H9 (cell line): ENCODE data around the gene RPS17. TPM values are rescaled to one million over a fixed set of nuclear protein-coding genes. Genes with fewer than 3 reads are reported as not detected.

Source experiments
- DNase-seq: peaks from one replicate; pipeline ENCODE4 v3.0.0-alpha.2; 2017
- H2AFZ ChIP-seq: one replicate; pipeline ENCODE4 v1.6.1; 2013; ENCODE audit warnings: mild to moderate bottlenecking, low read length, control low read depth, moderate library complexity
- H2AK5ac ChIP-seq: 2 replicates; pipeline ENCODE4 v1.6.1; 2013; ENCODE audit warnings: low read length, control low read depth, mixed read lengths; ENCODE audit not compliant: insufficient read length
- H2BK120ac ChIP-seq: one replicate; pipeline ENCODE4 v1.6.1; 2013; ENCODE audit warnings: low read depth, mild to moderate bottlenecking, low read length, control low read depth, inconsistent platforms; ENCODE audit not compliant: poor library complexity, severe bottlenecking
- H2BK12ac ChIP-seq: 2 replicates; pipeline ENCODE4 v1.6.1; 2013; ENCODE audit warnings: low read length, control low read depth, mixed read lengths, low read depth; ENCODE audit not compliant: insufficient read length
- H2BK15ac ChIP-seq: 2 replicates; pipeline ENCODE4 v1.6.1; 2013; ENCODE audit warnings: low read depth, low read length, control low read depth
- H2BK20ac ChIP-seq: one replicate; pipeline ENCODE4 v1.6.1; 2013; ENCODE audit warnings: low read depth, mild to moderate bottlenecking, low read length, control low read depth, inconsistent platforms; ENCODE audit not compliant: poor library complexity, severe bottlenecking
- H2BK5ac ChIP-seq: 2 replicates; pipeline ENCODE4 v1.6.1; 2013; ENCODE audit warnings: low read length, control low read depth, mixed read lengths; ENCODE audit not compliant: insufficient read length
- H3K14ac ChIP-seq: 2 replicates; pipeline ENCODE4 v1.6.1; 2013; ENCODE audit warnings: low read length, control low read depth; ENCODE audit not compliant: insufficient read depth
- H3K18ac ChIP-seq: 2 replicates; pipeline ENCODE4 v1.6.1; 2013; ENCODE audit warnings: low read depth, mild to moderate bottlenecking, mixed read lengths, low read length, control low read depth; ENCODE audit not compliant: insufficient read length
- H3K23ac ChIP-seq: 2 replicates; pipeline ENCODE4 v1.6.1; 2013; ENCODE audit warnings: low read length, control low read depth, mixed read lengths, low read depth; ENCODE audit not compliant: insufficient read length
- H3K23me2 ChIP-seq: 2 replicates; pipeline ENCODE4 v1.6.1; 2013; ENCODE audit warnings: low read depth, mild to moderate bottlenecking, mixed read lengths, low read length, control low read depth; ENCODE audit not compliant: insufficient read length, poor library complexity, severe bottlenecking
- H3K27ac ChIP-seq: 2 replicates; pipeline ENCODE4 v1.5.1; 2013; ENCODE audit warnings: low read length, control low read depth, mixed read lengths, low read depth; ENCODE audit not compliant: insufficient read length
- H3K27me3 ChIP-seq: 2 replicates; pipeline ENCODE4 v1.6.1; 2013; ENCODE audit warnings: low read length, control low read depth, inconsistent platforms; ENCODE audit not compliant: insufficient read depth
- H3K4ac ChIP-seq: 2 replicates; pipeline ENCODE4 v1.6.1; 2013; ENCODE audit warnings: low read depth, mild to moderate bottlenecking, control low read depth, inconsistent platforms, low read length, moderate library complexity
- H3K4me1 ChIP-seq: 2 replicates; pipeline ENCODE4 v1.6.1; 2013; ENCODE audit warnings: low read length, control low read depth, inconsistent platforms; ENCODE audit not compliant: insufficient read depth
- H3K4me2 ChIP-seq: 2 replicates; pipeline ENCODE4 v1.6.1; 2013; ENCODE audit warnings: low read length, control low read depth, mixed read lengths; ENCODE audit not compliant: insufficient read length, insufficient read depth
- H3K56ac ChIP-seq: 2 replicates; pipeline ENCODE4 v1.6.1; 2013; ENCODE audit warnings: low read depth, mild to moderate bottlenecking, mixed read lengths, low read length, control low read depth; ENCODE audit not compliant: insufficient read length
- H3K79me1 ChIP-seq: 2 replicates; pipeline ENCODE4 v1.6.1; 2013; ENCODE audit warnings: low read depth, mild to moderate bottlenecking, moderate library complexity, low read length, control low read depth, inconsistent platforms; ENCODE audit not compliant: insufficient read depth, poor library complexity, severe bottlenecking
- H3K79me2 ChIP-seq: 2 replicates; pipeline ENCODE4 v1.6.1; 2013; ENCODE audit warnings: low read length, control low read depth, inconsistent platforms; ENCODE audit not compliant: insufficient read depth
- H3K9ac ChIP-seq: 2 replicates; pipeline ENCODE4 v1.6.1; 2013; ENCODE audit warnings: low read length, control low read depth, mixed read lengths; ENCODE audit not compliant: insufficient read length; ENCODE audit errors: extremely low read depth
- H3K9me3 ChIP-seq: one replicate; pipeline ENCODE4 v1.6.1; 2013; ENCODE audit warnings: low read depth, low read length, inconsistent platforms; ENCODE audit not compliant: control insufficient read depth
- H3T11ph ChIP-seq: one replicate; pipeline ENCODE4 v1.6.1; 2013; ENCODE audit warnings: mild to moderate bottlenecking, low read length, control low read depth, inconsistent platforms
- H4K20me1 ChIP-seq: one replicate; pipeline ENCODE4 v1.6.1; 2013; ENCODE audit not compliant: control insufficient read depth, insufficient read length, insufficient read depth
- H4K5ac ChIP-seq: 2 replicates; pipeline ENCODE4 v1.6.1; 2013; ENCODE audit warnings: low read depth, mild to moderate bottlenecking, mixed read lengths, low read length, control low read depth; ENCODE audit not compliant: insufficient read length
- H4K8ac ChIP-seq: replicated peaks from 2 replicates; pipeline ENCODE4 v1.6.1; 2013; ENCODE audit warnings: low read length, control low read depth, mixed read lengths, low read depth; ENCODE audit not compliant: insufficient read length
- H4K91ac ChIP-seq: 2 replicates; pipeline ENCODE4 v1.6.1; 2013; ENCODE audit warnings: low read depth, mild to moderate bottlenecking, moderate library complexity, mixed read lengths, low read length, control low read depth; ENCODE audit not compliant: insufficient read length
- H3K27ac Mint-ChIP-seq, 3 experiments: 2 replicates in 2 of 3; 3 replicates in 1 of 3; pipeline ENCODE4 v1.8.0; 2020 to 2021; ENCODE audit warnings: mixed read lengths in 3 of 3, mild to moderate bottlenecking in 1 of 3, moderate library complexity in 1 of 3
- H3K27me3 Mint-ChIP-seq: 2 replicates; pipeline ENCODE4 v1.8.0; 2021; ENCODE audit warnings: low read depth, mild to moderate bottlenecking, moderate library complexity, mixed read lengths
- H3K36me3 Mint-ChIP-seq, 3 experiments: 2 replicates in 2 of 3; 3 replicates in 1 of 3; pipeline ENCODE4 v1.8.0; 2020 to 2021; ENCODE audit warnings: low read depth in 3 of 3, mixed read lengths in 3 of 3; ENCODE audit not compliant: insufficient read depth in 1 of 3
- H3K4me1 Mint-ChIP-seq, 2 experiments: 2 replicates each; pipeline ENCODE4 v1.8.0; 2020; ENCODE audit warnings: mixed read lengths in 2 of 2
- H3K4me3 Mint-ChIP-seq, 2 experiments: 2 replicates in 1 of 2; 3 replicates in 1 of 2; pipeline ENCODE4 v1.8.0; 2020 to 2021; ENCODE audit warnings: mild to moderate bottlenecking in 2 of 2, mixed read lengths in 2 of 2, moderate library complexity in 1 of 2
- H3K9me3 Mint-ChIP-seq, 2 experiments: 2 replicates in 1 of 2; 3 replicates in 1 of 2; pipeline ENCODE4 v1.8.0; 2020; ENCODE audit warnings: mild to moderate bottlenecking in 2 of 2, mixed read lengths in 2 of 2, moderate library complexity in 1 of 2
- WGBS: extraction: QIAGEN DNeasy Blood & Tissue Kit; methylation state at CpG from one replicate; pipeline ENCODE4 v1.1.7; 2013; ENCODE audit warnings: missing lambda C conversion rate, low lambda C conversion rate, mixed read lengths; ENCODE audit not compliant: insufficient read length; ENCODE audit errors: extremely low coverage; 5-methylcytosine and 5-hydroxymethylcytosine counted together
- total RNA-seq: library from RNA; stranded (reverse); gene quantifications from 2 replicates; pipeline ENCODE4 v1.2.1, GENCODE V29; 2021
- TF ChIP-seq, protein P1 (sequence below): fragments of 200-600 bp; sonication (generic); conservative IDR thresholded peaks from 3 replicates; pipeline ENCODE4 v1.8.0; 2021; ENCODE audit warnings: antibody characterized with exemption, mild to moderate bottlenecking

The RPS17 gene
- total RNA-seq, 1 experiment from 2014 or later, result 2,597 TPM

GRCh38 chr15:82569834-82570233, 29.6 kb upstream of the RPS17 start:
- H3K36me3 Mint-ChIP-seq, result no peaks in the 10 kb centered on the region
- Histone ChIP-seq H2BK5ac (no peak overlapping the region), H2BK120ac (no peak overlapping the region), H3K56ac (no peak overlapping the region), H3K9ac (no peak overlapping the region), H3K23ac (no peak overlapping the region), H2BK15ac (no peak overlapping the region), H2BK12ac (no peak overlapping the region), H3K23me2 (peaks cover 4% of the 10 kb centered on the region), H4K5ac (no peak overlapping the region), H3K79me2 (no peaks in the 10 kb centered on the region), H4K20me1 (no peaks in the 10 kb centered on the region), H2AFZ (no peak overlapping the region), H3T11ph (no peak overlapping the region), H3K4me2 (no peak overlapping the region), H3K79me1 (no peaks in the 10 kb centered on the region), H2BK20ac (no peak overlapping the region), H4K8ac (no peak overlapping the region), H3K18ac (no peak overlapping the region), H3K4me1 (peaks cover 3% of the 10 kb centered on the region; the same call in 1 of the 2 replicates), H3K9me3 (no peaks in the 10 kb centered on the region), H3K4ac (no peak overlapping the region), H3K27me3 (no peaks in the 10 kb centered on the region), H3K27ac (no peak overlapping the region), H3K14ac (no peak overlapping the region), H2AK5ac (no peak overlapping the region), H4K91ac (no peak overlapping the region)
- peaks cover 19% of the 10 kb centered on the region for H3K27me3 Mint-ChIP-seq
- no peak overlapping the region for H3K27ac Mint-ChIP-seq
- H3K9me3 Mint-ChIP-seq, result no peaks in the 10 kb centered on the region
- H3K4me3 Mint-ChIP-seq, result no peak overlapping the region
- WGBS, result no CpG with 5 or more reads among the region's 4 CpGs
- no peak for DNase-seq
- H3K4me1 Mint-ChIP-seq, result peaks cover 27 to 36% of the 10 kb centered on the region in 2 experiments
- TF ChIP-seq, protein P1, sequence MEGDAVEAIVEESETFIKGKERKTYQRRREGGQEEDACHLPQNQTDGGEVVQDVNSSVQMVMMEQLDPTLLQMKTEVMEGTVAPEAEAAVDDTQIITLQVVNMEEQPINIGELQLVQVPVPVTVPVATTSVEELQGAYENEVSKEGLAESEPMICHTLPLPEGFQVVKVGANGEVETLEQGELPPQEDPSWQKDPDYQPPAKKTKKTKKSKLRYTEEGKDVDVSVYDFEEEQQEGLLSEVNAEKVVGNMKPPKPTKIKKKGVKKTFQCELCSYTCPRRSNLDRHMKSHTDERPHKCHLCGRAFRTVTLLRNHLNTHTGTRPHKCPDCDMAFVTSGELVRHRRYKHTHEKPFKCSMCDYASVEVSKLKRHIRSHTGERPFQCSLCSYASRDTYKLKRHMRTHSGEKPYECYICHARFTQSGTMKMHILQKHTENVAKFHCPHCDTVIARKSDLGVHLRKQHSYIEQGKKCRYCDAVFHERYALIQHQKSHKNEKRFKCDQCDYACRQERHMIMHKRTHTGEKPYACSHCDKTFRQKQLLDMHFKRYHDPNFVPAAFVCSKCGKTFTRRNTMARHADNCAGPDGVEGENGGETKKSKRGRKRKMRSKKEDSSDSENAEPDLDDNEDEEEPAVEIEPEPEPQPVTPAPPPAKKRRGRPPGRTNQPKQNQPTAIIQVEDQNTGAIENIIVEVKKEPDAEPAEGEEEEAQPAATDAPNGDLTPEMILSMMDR, result no peak
